ENCODE measurements around the gene SNRNP35. TPM values are rescaled to one million over a fixed set of nuclear protein-coding genes. Genes with fewer than 3 reads are reported as not detected.

SNRNP35 gene
- total RNA-seq, 4 donors from 2014 or later, result 16.3 to 17.6 (median 17.5) TPM

- no peak for ATAC-seq
- peaks cover 0 to 16% (median 3%) of the 10 kb centered on the region in 3 donors for H3K4me1 ChIP-seq
- H3K27ac ChIP-seq, result peak overlapping the region in 2 of 4 donors; percentile 5 to 13
- peaks cover 0 to 84% of the 10 kb centered on the region in 2 donors for H3K36me3 ChIP-seq
- no peaks in the 10 kb centered on the region for H3K27me3 ChIP-seq
- no peak overlapping the region for H3K4me3 ChIP-seq
- WGBS, 2 donors (ENCODE audit: low coverage in 1 of 2), result 71 to 90% methylated on average over 2 to 7 of the region's 11 CpGs
- no peaks in the 10 kb centered on the region for H3K9me3 ChIP-seq
- TF ChIP-seq POLR2AphosphoS5 (IDR thresholded peaks at IDR 0.05) (no peak), EP300 (IDR thresholded peaks at IDR 0.05) (no peak), CTCF (IDR thresholded peaks at IDR 0.05) (no peak), POLR2A (IDR thresholded peaks at IDR 0.05) (no peak)
Observed at GRCh38 chr12:123516216-123516780, 58.4 kb downstream of the SNRNP35 start.

Small RNAs within 50 kb of the gene (small RNA-seq; reads per million reads assigned to genes)
- 0 reads per million in 4 donors for gene AC145423.2

Other genes starting within 250 kb of the SNRNP35 start
- gene MPHOSPH9, start 225.0 kb upstream of the SNRNP35 start, total RNA-seq, result 10 to 100 TPM; 11.5 to 26.8 (median 14.7) TPM
- 10 to 100 TPM in 3 of 4 donors, 1 to 10 TPM in 1; 9.2 to 25.8 (median 12.9) TPM for gene MTRFR, start 224.7 kb upstream of the SNRNP35 start, total RNA-seq
- 100 to 1,000 TPM in 3 of 4 donors, 10 to 100 TPM in 1; 94.9 to 203 (median 143) TPM for gene CDK2AP1, start 186.3 kb upstream of the SNRNP35 start, total RNA-seq
- gene SBNO1, start 93.3 kb upstream of the SNRNP35 start, total RNA-seq, result 10 to 100 TPM; 25.3 to 35.7 (median 33.2) TPM
- 100 to 1,000 TPM in 1 of 4 donors, 10 to 100 TPM in 3; 46.1 to 126 (median 54.8) TPM for gene KMT5A, start 74.0 kb upstream of the SNRNP35 start, total RNA-seq
- 1 to 10 TPM; 6.2 to 9.2 (median 7.9) TPM for gene RILPL2, start 21.5 kb upstream of the SNRNP35 start, total RNA-seq
- 10 to 100 TPM; 10.8 to 46.1 (median 24.3) TPM for gene RILPL1, start 75.6 kb downstream of the SNRNP35 start, total RNA-seq
- gene TMED2, start 126.4 kb downstream of the SNRNP35 start, total RNA-seq, result 100 to 1,000 TPM; 117 to 139 (median 128) TPM
- 10 to 100 TPM; 15.3 to 22.6 (median 18.0) TPM for gene DDX55, start 144.0 kb downstream of the SNRNP35 start, total RNA-seq
- 100 to 1,000 TPM in 3 of 4 donors, 10 to 100 TPM in 1; 94.7 to 113 (median 106) TPM for gene EIF2B1, start 175.5 kb downstream of the SNRNP35 start, total RNA-seq
- 10 to 100 TPM; 19.3 to 28.9 (median 25.2) TPM for gene GTF2H3, start 175.7 kb downstream of the SNRNP35 start, total RNA-seq
- gene TCTN2, start 213.0 kb downstream of the SNRNP35 start, total RNA-seq, result 1 to 10 TPM; 5.0 to 7.8 (median 7.1) TPM